A673 (cell line): Measurements from ENCODE around the gene PDGFA. TPM values are rescaled to one million over a fixed set of nuclear protein-coding genes. Genes with fewer than 3 reads are reported as not detected.
A peak's percentile ranks its signal among the peaks of the same experiment; 100 is the strongest.

ENCODE experiments used
- BruUV-seq: library from RNA; stranded (reverse); fragments of 400-500 nt; replicated peaks from 2 replicates; lab custom pipeline; 2021; lab: Mats Ljungman, UMichigan
- CTCF ChIA-PET: fragments of 300-600 bp; sonication (Branson Sonifier 250); formaldehyde crosslinking; loops from one replicate; lab custom pipeline; 2022; ENCODE audit warnings: antibody characterized with exemption; lab: Charles Lee
- POLR2A ChIA-PET: fragments of 300-600 bp; sonication (Branson Sonifier 250); formaldehyde crosslinking; loops from one replicate; lab custom pipeline; 2022; ENCODE audit warnings: antibody characterized with exemption; ENCODE audit not compliant: low non-redundant PET; lab: Charles Lee
- DNase-seq: peaks from one replicate; pipeline ENCODE4 v3.0.0-alpha.2; 2015; ENCODE audit warnings: low spot score
- H3K27ac ChIP-seq: fragments of 200-600 bp; sonication (generic); 2 replicates; pipeline ENCODE4 v1.5.1; 2016; ENCODE audit warnings: mixed run types, low read depth, mild to moderate bottlenecking, mixed read lengths, antibody characterized with exemption, low read length; ENCODE audit not compliant: poor library complexity, severe bottlenecking
- H3K27me3 ChIP-seq: fragments of 200-600 bp; sonication (generic); replicated peaks from 2 replicates; pipeline ENCODE4 v1.6.1; 2017; ENCODE audit warnings: mixed run types, low read depth, mild to moderate bottlenecking, mixed read lengths, antibody characterized with exemption, low read length; ENCODE audit not compliant: insufficient read depth, poor library complexity
- H3K36me3 ChIP-seq: fragments of 200-600 bp; sonication (generic); 2 replicates; pipeline ENCODE4 v1.6.1; 2016; ENCODE audit warnings: mixed run types, mild to moderate bottlenecking, mixed read lengths, antibody characterized with exemption, low read length; ENCODE audit not compliant: insufficient read depth, poor library complexity, severe bottlenecking
- H3K4me1 ChIP-seq: fragments of 200-600 bp; sonication (generic); 2 replicates; pipeline ENCODE4 v1.6.1; 2017; ENCODE audit warnings: mixed run types, mild to moderate bottlenecking, mixed read lengths, antibody characterized with exemption, low read length; ENCODE audit not compliant: insufficient read depth, poor library complexity, severe bottlenecking
- H3K4me3 ChIP-seq: fragments of 200-600 bp; sonication (generic); 2 replicates; pipeline ENCODE4 v1.5.1; 2016; ENCODE audit warnings: low read depth, mixed run types, mild to moderate bottlenecking, mixed read lengths, low read length; ENCODE audit not compliant: poor library complexity, severe bottlenecking
- H3K9me3 ChIP-seq: fragments of 200-600 bp; sonication (generic); 2 replicates; pipeline ENCODE4 v1.6.1; 2016; ENCODE audit warnings: mixed run types, low read depth, mild to moderate bottlenecking, mixed read lengths, antibody characterized with exemption, low read length; ENCODE audit not compliant: poor library complexity, severe bottlenecking
- CTCF ChIP-seq: fragments of 300-800, 200-600 bp; sonication (generic); conservative IDR thresholded peaks from 2 replicates; pipeline ENCODE4 v1.5.1; 2017; ENCODE audit warnings: low read depth, mild to moderate bottlenecking, antibody characterized with exemption, low read length, moderate library complexity, mixed read lengths
- EZH2 ChIP-seq: fragments of 200-600 bp; sonication (generic); IDR thresholded peaks from 2 replicates; pipeline ENCODE4 v1.6.1; 2017; ENCODE audit warnings: borderline replicate concordance, low read depth, mild to moderate bottlenecking, mixed read lengths, antibody characterized with exemption, low read length; ENCODE audit not compliant: poor library complexity, severe bottlenecking
- intact Hi-C: fragments of 100-400 bp; cut with micrococcal nuclease; formaldehyde crosslinking; loops from one replicate; pipeline ENCODE4 v1.10.0; 2022; ENCODE audit not compliant: unreplicated experiment
- total RNA-seq: library from RNA; stranded (reverse); gene quantifications from 2 replicates; pipeline ENCODE4 v1.2.3, GENCODE V29; 2021

The PDGFA gene
- total RNA-seq, 1 experiment from 2014 or later, result 2.1 TPM

- peaks cover 20% of the 10 kb centered on the region for H3K4me1 ChIP-seq
- peak overlapping the region; percentile 56 for H3K4me3 ChIP-seq
- H3K9me3 ChIP-seq, result no peaks in the 10 kb centered on the region
- BruUV-seq, result no TSS peak
- no peak overlapping the region for H3K27ac ChIP-seq
- intact Hi-C loops, result no loop called here
- POLR2A ChIA-PET, result no interaction called here
- no peak for TF ChIP-seq CTCF
- TF ChIP-seq EZH2, result peak; percentile 28
- H3K36me3 ChIP-seq, result no peaks in the 10 kb centered on the region
- peaks cover 55% of the 10 kb centered on the region for H3K27me3 ChIP-seq
- peak; percentile 39 for DNase-seq
- CTCF ChIA-PET, result no interaction called here
Observed at GRCh38 chr7:517774-518629, 1.6 kb downstream of the PDGFA start.

GRCh38 chr7:516606-517456, 2.8 kb downstream of the PDGFA start:
- no peak for DNase-seq
- no peaks in the 10 kb centered on the region for H3K36me3 ChIP-seq
- peaks cover 13% of the 10 kb centered on the region for H3K4me1 ChIP-seq
- H3K27me3 ChIP-seq, result peaks cover 43% of the 10 kb centered on the region
- ChIA-PET CTCF (no interaction called here), POLR2A (no interaction called here)
- peak overlapping the region; percentile 56 for H3K4me3 ChIP-seq
- H3K9me3 ChIP-seq, result no peaks in the 10 kb centered on the region
- TF ChIP-seq EZH2, result peak; percentile 72
- TF ChIP-seq CTCF, result no peak
- no TSS peak for BruUV-seq
- H3K27ac ChIP-seq, result no peak overlapping the region
- intact Hi-C loops, result no loop called here

DNA sequence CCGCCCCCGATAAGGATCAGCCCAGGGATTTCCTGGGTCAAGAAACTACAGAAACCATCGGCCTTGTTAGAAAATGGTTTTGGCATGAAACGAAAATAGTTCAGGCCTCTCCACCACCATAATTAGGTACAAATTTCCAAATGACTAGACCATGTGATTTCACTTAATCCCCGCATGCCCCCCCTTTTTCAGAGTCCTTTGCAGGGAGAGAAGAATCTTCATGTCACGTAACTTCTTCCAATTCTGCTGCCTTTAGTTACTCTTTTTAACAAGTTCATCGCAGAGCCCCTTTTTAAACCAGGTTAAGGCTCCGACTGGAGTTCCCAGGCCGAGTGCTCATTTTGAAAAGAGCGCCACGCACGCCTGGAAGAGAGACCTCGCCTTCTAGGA, 3.4 kb downstream of the PDGFA start:
- ChIA-PET POLR2A (no interaction called here), CTCF (no interaction called here)
- H3K9me3 ChIP-seq, result no peaks in the 10 kb centered on the region
- H3K27ac ChIP-seq, result no peak overlapping the region
- TF ChIP-seq EZH2, result no peak
- peaks cover 12% of the 10 kb centered on the region for H3K4me1 ChIP-seq
- DNase-seq, result no peak
- H3K36me3 ChIP-seq, result no peaks in the 10 kb centered on the region
- H3K27me3 ChIP-seq, result peaks cover 37% of the 10 kb centered on the region
- intact Hi-C loops, result no loop called here
- no TSS peak for BruUV-seq
- no peak overlapping the region for H3K4me3 ChIP-seq
